Eye (tissue), 1 donor: ENCODE measurements around the gene ZFP57.
"Not testable (repeated sequence)": the region's sequence is repeated elsewhere in the genome, so short reads cannot be mapped to it uniquely, and the experiment has no call there.

Experiments used
- DNase-seq: peaks from one replicate; pipeline ENCODE4 v3.0.0-alpha.2; 2015

Gene ZFP57

GRCh38 chr6:29694637-29695036 lies 13.7 kb upstream of the ZFP57 start:
- no peak for DNase-seq

- no peak for DNase-seq
Measured at GRCh38 chr6:29685718-29686326, 4.9 kb upstream of the ZFP57 start.

GRCh38 chr6:29681811-29682210 lies 859 bp upstream of the ZFP57 start:
- no peak for DNase-seq

- DNase-seq: no peak
Measured at GRCh38 chr6:29680416-29680815, 536 bp downstream of the ZFP57 start.

GRCh38 chr6:29679962-29680361 lies 990 bp downstream of the ZFP57 start:
- DNase-seq: no peak

GRCh38 chr6:29678114-29678513 lies 2.8 kb downstream of the ZFP57 start:
- DNase-seq: no peak

DNA sequence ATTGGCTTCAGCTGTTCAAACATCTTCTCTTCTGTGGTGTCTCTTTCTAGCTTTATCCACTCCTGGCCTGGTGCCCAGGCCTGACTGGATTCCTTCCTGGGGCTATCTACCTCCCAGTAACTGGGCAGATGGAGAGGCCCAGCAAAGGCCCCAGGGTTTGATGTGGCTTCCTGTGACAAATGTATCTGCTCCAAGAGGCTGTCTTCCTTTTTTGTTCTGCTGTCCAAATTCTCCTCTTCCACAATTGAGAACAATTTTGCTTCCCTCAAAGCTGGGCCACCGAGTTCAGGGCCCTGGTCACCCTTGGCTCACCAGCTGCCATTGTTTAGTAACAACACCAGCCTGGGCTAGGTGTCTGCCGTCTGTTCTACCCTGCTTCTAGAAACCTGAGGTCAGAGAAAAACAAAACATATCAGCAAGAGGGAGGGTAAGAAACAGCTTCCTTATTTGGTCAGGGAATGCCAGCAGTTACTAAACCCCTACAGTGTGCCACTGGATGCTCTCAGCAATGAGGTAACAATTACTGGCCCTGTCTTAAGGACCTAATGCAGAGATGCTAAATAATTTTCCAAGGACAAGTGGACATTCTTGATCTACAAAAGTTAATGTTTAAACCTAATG lies 3.9 kb downstream of the ZFP57 start:
- DNase-seq: no peak

DNA sequence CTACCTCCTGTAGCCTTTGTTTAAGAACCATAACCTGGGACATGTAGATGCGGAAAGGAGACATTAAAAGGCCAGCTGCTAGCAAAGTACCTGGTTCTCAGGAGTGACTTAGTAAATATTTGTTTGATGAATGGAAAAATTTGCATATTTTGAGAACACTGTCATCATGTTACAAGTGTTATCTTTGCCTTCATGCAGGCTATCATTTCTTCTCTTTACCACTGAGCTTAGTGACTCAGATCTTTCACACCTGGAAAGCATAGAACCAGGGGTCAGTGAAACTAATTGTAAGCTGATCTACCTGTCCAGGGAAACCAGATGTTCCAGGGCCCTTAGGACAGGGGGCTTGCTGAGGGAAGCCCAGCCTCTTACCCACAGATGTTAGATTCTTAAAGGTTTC lies 5.4 kb downstream of the ZFP57 start:
- DNase-seq: no peak

DNA sequence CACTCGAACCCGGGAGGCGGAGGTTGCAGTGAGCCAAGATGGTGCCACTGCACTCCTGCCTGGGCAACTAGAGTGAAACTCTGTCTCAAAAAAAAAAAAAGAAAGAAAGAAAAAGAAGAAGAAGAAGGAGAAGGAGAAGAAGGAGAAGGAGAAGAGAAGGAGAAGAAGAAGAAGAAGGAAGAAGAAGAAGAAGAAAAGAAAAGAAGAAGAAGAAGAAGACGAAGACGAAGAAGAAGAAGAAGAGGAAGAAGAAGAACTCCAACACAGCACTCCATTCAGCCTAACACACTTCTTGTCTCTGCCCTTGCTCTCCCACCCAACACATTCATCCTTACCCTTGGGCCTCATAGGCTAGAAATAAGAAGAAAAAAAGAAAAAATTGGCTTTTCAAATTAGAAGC lies 6.9 kb downstream of the ZFP57 start:
- no peak for DNase-seq

DNA sequence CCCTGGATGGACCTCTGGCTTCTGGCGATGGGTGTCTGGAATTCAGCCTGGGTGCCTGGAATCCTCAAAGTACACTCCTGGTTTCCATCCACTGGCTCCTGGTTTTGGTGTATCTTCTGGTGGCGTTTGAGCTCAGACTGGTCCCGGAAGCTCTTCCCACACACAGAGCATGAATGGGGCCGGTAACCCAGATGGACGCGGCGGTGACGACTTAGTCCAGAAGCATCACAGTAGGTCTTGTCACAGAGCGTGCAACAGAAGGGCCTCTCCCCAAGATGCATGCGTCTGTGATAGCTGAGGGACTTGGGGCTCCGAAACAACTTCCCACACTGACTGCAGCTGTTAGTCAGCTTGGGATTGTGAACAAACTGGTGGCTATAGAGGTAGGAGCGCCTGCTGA lies 7.8 kb downstream of the ZFP57 start:
- no peak for DNase-seq

DNA sequence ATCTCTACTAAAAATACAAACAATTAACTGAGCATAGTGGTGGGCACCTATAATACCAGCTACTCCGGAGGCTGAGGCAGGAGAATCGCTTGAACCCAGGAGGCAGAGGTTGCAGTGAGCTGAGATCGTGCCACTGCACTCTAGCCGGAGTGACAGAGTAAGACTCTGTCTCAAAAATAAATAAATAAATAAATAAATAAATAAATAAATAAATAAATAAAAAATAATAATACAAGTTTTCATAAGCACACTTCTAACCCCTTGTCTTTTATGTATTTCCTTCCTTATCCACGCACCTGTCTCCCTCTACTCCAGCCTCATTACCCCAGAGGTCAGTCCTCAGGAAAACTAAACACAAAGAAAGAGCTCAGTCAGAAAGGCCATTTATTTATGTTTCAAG lies 8.8 kb downstream of the ZFP57 start:
- DNase-seq: not testable (repeated sequence)

DNA sequence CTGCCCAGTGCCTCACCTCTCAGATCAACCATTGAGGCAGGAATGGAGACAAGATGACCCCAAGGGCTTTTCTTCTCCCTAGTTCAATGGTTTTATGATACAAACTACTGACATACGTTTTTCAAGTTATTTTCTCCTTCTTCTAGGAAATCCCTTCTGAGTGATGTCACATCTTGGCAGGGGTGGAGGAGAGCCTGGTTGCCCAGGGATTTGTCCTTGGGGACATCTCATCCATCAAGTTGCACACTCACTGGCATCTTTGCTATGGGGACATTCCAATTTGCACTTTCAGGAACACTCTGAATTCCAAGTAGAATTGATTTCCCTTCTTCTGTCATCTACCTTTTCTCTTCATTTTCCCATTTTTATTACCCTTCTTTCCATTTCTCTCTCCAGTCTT lies 9.9 kb downstream of the ZFP57 start:
- no peak for DNase-seq

DNA sequence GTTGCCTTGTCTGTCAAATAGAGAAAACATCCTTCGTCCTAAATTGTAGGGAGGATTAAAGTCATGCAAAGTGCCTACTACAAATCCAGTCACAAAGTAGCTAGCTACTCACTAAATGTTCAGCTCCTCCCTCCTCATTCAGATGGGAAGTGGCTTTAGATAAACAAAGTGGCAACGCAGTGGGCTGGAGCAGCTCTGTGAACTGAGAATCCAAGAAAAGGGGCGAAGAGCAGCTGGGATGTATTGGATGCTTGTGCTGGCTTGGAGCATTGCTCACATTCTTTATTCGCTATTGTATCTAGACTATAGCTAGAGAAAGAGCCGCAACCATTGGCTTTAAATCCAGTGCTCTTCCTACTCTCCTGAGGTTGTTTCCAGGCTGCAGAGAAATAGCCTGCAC lies 13.8 kb downstream of the ZFP57 start:
- no peak for DNase-seq

- no peak for DNase-seq
Measured at GRCh38 chr6:29666826-29667130, 14.2 kb downstream of the ZFP57 start.

DNA sequence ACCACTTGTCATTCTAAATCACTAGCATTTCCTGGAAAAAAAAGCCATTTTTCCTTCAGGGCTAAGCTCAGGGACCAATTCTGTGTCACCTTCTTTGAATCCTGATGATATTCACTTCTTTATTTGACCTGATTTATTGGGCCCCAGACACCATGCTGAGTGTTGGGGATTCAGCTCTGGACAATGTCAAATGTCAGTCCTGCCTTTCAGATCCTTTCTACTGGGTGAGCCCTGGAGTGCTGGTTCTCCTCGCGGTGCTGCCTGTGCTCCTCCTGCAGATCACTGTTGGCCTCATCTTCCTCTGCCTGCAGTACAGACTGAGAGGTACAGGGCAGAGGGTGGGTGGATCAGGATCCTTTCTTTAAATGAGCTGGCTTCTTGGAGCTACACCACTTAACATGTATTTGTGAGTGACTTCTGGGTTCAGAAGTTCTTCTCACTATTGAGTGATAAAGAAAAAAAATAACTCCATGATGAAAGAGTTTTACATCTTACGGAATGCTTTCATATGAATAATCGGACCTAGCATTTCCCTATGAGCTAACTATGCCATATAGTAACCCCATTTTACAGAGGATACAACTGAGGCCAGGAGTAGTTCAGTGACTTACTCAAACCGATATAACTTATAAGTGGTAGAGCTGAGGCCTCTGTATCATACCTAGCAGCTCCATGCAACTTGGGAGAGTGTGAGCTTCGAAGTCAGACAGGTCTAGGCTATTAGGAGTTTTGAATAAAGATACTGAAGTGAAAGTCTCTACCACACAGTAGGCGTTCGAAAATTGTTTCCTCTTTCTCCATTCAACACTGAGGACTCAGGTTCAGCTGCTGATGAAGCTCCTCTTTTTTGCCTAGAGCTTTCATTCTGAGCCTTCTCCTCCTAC lies 14.8 kb downstream of the ZFP57 start:
- no peak for DNase-seq

DNA sequence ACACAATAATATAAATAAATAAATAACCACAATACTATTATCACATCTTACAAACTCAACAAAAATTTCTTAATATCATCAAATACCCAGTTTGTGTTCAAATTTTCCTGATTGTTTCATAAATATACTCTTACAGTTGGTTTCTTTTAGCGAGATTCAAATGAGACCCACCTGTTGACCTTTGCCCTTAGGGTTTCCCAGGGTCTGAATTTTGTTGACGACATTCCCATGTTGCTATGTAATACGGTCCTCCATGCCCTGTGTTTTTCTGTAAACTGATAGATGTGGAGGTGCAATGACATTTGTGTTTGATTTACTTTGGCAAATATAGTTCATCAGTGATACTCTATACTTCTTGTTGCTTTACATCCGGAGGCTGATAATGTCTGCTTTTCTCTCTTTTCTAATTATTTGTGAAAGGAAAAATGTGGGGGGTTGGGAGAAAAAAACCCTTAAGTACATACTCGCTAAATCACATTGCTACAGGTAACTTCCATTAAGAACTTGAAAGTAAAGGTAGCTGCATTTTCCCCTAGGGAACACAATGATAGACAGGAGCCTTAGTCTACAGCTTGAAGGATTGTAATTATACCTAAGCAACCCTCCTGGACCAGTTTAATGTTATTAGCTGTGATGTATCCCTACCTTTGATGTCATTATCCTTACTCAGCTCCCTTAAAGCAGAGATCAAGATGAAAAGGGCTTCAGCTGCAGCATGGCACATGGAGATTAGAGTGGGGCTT lies 17.5 kb downstream of the ZFP57 start:
- DNase-seq: no peak

GRCh38 chr6:29661502-29662141 lies 19.3 kb downstream of the ZFP57 start:
- not testable (repeated sequence) for DNase-seq

GRCh38 chr6:29661071-29661470 lies 19.9 kb downstream of the ZFP57 start:
- no peak for DNase-seq

GRCh38 chr6:29656798-29657197 lies 24.2 kb downstream of the ZFP57 start, which contains the start of gene MOG:
TSS of gene MOG (plus strand) at chr6:29657092. CDS start at chr6:29657210, 118 bp downstream.
- DNase-seq: no peak

- DNase-seq: no peak
Measured at GRCh38 chr6:29656157-29656556, 24.8 kb downstream of the ZFP57 start.

DNA sequence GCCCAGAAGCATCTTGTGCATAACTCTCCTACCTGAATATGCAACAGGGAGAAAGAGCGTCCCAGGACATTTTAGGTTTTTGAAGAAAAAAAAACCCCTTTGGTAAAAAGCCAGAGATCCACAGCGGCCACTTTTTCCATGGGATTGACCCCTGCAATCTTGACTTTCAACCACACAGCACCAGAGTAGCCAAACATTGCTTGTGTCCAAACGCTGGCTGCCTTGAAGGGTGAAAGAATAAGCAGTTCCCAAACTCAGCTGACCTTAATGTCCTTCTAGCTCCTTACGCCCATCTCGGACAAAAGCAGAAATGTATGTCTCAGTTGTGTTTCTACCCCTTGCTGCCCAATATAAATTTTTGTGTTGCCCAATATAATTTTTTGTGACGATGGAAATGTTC lies 25.3 kb downstream of the ZFP57 start:
- DNase-seq: no peak

- DNase-seq: peak; percentile 91
Measured at GRCh38 chr6:29653452-29654038, 27.4 kb downstream of the ZFP57 start.

- no peak for DNase-seq
Measured at GRCh38 chr6:29652198-29652584, 28.8 kb downstream of the ZFP57 start.
